ENCODE data around the gene CIAO3.

CIAO3 gene

DNA sequence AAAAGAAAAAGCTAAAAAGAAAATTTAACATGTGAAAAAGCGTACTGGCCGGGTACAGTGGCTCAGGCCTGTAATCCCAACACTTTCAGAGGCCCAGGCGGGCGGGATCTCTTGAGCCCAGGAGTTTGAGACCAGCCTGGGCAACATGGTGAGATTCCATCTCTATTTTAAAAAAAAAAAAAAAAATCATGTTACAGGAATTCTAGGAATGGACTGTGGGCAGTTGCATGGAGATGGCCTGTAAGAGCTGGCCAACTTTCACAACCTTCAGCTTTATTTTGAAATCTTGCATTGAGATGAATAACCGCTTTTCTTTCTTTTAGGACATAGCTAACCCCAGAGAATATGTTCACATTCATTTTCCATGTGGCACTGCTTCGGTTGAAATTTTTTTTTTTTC, 8.2 kb upstream of the CIAO3 start:
- Histone ChIP-seq H2AFZ (ENCODE audit: insufficient read depth, low read length, poor library complexity) (no peak overlapping the region), H3K79me1 (ENCODE audit: low read length) (no peaks in the 10 kb centered on the region), H2AK5ac (ENCODE audit: low read length) (no peak overlapping the region), H2BK12ac (ENCODE audit: low read length) (no peak overlapping the region), H4K91ac (ENCODE audit: low read depth, low read length) (no peak overlapping the region), H3K23ac (ENCODE audit: low read length) (no peak overlapping the region), H3K79me2 (ENCODE audit: control insufficient read depth, insufficient read depth, low read length, poor library complexity) (no peaks in the 10 kb centered on the region), H3K36me3 (ENCODE audit: control insufficient read depth in 1 of 2, insufficient read depth in 2 of 2, low read length in 2 of 2) (no peaks in the 10 kb centered on the region), H3K27me3 (ENCODE audit: insufficient read depth, low read length) (no peaks in the 10 kb centered on the region), H3K4me3 (ENCODE audit: low read depth, low read length) (no peak overlapping the region), H3K14ac (ENCODE audit: low read length) (no peak overlapping the region), H3K4me2 (ENCODE audit: low read length) (no peak overlapping the region), H4K12ac (ENCODE audit: low read depth, low read length) (no peak overlapping the region), H3K27ac (ENCODE audit: low read depth, low read length) (no peak overlapping the region), H3K4ac (ENCODE audit: low read depth, low read length) (no peak overlapping the region), H2BK120ac (ENCODE audit: insufficient read depth, low read length, poor library complexity) (no peak overlapping the region), H3K9ac (ENCODE audit: low read length) (no peak overlapping the region), H4K8ac (ENCODE audit: low read depth, low read length) (no peak overlapping the region), H3K9me3 (ENCODE audit: insufficient read depth, low read depth, low read length) (no peaks in the 10 kb centered on the region), H3K4me1 (ENCODE audit: control insufficient read depth in 1 of 2, insufficient read depth in 2 of 2, low read length in 2 of 2) (no peaks in the 10 kb centered on the region), H3K18ac (ENCODE audit: low read length) (no peak overlapping the region), H2BK5ac (ENCODE audit: low read depth, low read length, poor library complexity) (no peak overlapping the region)
- peak; percentile 76 to 96 for DNase-seq
- no CpG with 5 or more reads among the region's 6 CpGs for WGBS (ENCODE audit: extremely low coverage, insufficient coverage, insufficient read length)

DNA sequence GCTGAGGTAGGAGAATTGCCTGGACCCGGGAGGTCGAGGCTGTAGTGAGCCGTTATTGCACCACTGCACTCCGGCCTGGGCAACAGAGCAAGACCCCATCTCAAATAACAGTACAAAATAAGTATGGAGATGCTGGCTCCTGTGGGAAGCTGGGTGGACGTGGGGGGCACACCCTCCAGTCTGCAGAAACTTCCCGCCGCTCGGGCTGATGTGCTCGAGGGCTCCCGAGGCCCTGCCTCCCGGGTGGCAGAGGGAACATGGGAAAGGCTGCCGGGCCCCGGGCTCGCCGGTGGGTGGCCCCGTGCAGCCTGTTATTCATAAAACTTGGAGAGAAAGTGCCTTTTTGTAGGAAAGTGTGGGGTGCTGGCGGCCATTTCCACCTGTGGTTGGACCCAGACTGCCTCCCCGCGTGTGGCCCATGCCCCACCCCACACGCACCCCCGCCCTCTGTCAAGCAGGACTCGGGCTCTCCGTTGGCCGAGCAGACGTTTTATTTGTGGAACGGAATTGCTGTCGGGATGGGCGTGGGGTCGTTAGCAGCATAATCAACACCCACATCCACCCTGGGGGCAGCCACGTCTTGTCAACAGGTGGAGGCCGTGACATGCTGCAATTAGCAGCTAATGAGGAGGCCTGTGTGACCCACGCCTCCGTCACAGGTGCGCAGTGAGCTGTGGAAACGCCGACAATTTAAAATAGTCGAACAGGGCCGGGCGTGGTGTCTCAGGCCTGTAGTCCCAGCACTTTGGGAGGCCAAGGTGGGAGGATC, 7.4 kb upstream of the CIAO3 start:
- H3K27ac ChIP-seq (ENCODE audit: low read depth, low read length) = no peak overlapping the region
- H3K4ac ChIP-seq (ENCODE audit: low read depth, low read length) = no peak overlapping the region
- no peak overlapping the region for H2BK5ac ChIP-seq (ENCODE audit: low read depth, low read length, poor library complexity)
- no peaks in the 10 kb centered on the region for H3K27me3 ChIP-seq (ENCODE audit: insufficient read depth, low read length)
- H4K8ac ChIP-seq (ENCODE audit: low read depth, low read length) = no peak overlapping the region
- DNase-seq = peak; percentile 55 to 68
- H2AK5ac ChIP-seq (ENCODE audit: low read length) = no peak overlapping the region
- no peak overlapping the region for H4K12ac ChIP-seq (ENCODE audit: low read depth, low read length)
- H3K4me2 ChIP-seq (ENCODE audit: low read length) = no peak overlapping the region
- H3K79me1 ChIP-seq (ENCODE audit: low read length) = no peaks in the 10 kb centered on the region
- no peak overlapping the region for H4K91ac ChIP-seq (ENCODE audit: low read depth, low read length)
- H3K9ac ChIP-seq (ENCODE audit: low read length) = no peak overlapping the region
- H3K18ac ChIP-seq (ENCODE audit: low read length) = no peak overlapping the region
- H3K23ac ChIP-seq (ENCODE audit: low read length) = no peak overlapping the region
- H3K36me3 ChIP-seq (ENCODE audit: control insufficient read depth in 1 of 2, insufficient read depth in 2 of 2, low read length in 2 of 2) = no peaks in the 10 kb centered on the region
- no peaks in the 10 kb centered on the region for H3K4me1 ChIP-seq (ENCODE audit: control insufficient read depth in 1 of 2, insufficient read depth in 2 of 2, low read length in 2 of 2)
- no peaks in the 10 kb centered on the region for H3K79me2 ChIP-seq (ENCODE audit: control insufficient read depth, insufficient read depth, low read length, poor library complexity)
- H2BK12ac ChIP-seq (ENCODE audit: low read length) = no peak overlapping the region
- no peak overlapping the region for H2BK120ac ChIP-seq (ENCODE audit: insufficient read depth, low read length, poor library complexity)
- no CpG with 5 or more reads among the region's 39 CpGs for WGBS (ENCODE audit: extremely low coverage, insufficient coverage, insufficient read length)
- H3K9me3 ChIP-seq (ENCODE audit: insufficient read depth, low read depth, low read length) = no peaks in the 10 kb centered on the region
- no peak overlapping the region for H3K4me3 ChIP-seq (ENCODE audit: low read depth, low read length)
- H2AFZ ChIP-seq (ENCODE audit: insufficient read depth, low read length, poor library complexity) = no peak overlapping the region
- H3K14ac ChIP-seq (ENCODE audit: low read length) = no peak overlapping the region

DNA sequence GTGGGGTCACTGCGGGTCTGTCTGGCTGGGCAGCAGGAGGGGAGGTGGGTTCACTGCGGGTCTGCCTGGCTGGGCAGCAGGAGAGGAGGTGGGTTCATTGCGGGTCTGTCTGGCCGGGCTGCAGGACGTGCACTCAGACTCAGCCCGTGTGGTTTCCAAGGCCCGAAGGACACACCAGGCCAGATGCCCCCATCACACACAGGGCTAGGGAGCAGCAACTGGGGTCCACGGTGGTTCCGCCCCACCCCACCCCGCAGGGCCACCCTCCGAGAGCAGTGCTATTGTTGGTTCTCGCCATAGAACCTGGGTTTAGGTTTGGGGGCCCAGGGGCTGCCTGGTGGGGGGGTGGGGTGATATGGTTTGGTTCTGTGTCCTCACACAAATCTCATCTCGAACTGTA, 5.8 kb upstream of the CIAO3 start:
- H2BK5ac ChIP-seq (ENCODE audit: low read depth, low read length, poor library complexity) = no peak overlapping the region
- H3K27ac ChIP-seq (ENCODE audit: low read depth, low read length) = no peak overlapping the region
- WGBS (ENCODE audit: extremely low coverage, insufficient coverage, insufficient read length) = no CpG with 5 or more reads among the region's 13 CpGs
- H4K12ac ChIP-seq (ENCODE audit: low read depth, low read length) = no peak overlapping the region
- no peak overlapping the region for H3K4ac ChIP-seq (ENCODE audit: low read depth, low read length)
- H2BK120ac ChIP-seq (ENCODE audit: insufficient read depth, low read length, poor library complexity) = no peak overlapping the region
- no peaks in the 10 kb centered on the region for H3K79me2 ChIP-seq (ENCODE audit: control insufficient read depth, insufficient read depth, low read length, poor library complexity)
- H3K27me3 ChIP-seq (ENCODE audit: insufficient read depth, low read length) = no peaks in the 10 kb centered on the region
- no peak overlapping the region for H3K18ac ChIP-seq (ENCODE audit: low read length)
- no peak overlapping the region for H3K23ac ChIP-seq (ENCODE audit: low read length)
- no peak overlapping the region for H4K8ac ChIP-seq (ENCODE audit: low read depth, low read length)
- no peaks in the 10 kb centered on the region for H3K79me1 ChIP-seq (ENCODE audit: low read length)
- H3K9me3 ChIP-seq (ENCODE audit: insufficient read depth, low read depth, low read length) = no peaks in the 10 kb centered on the region
- H4K91ac ChIP-seq (ENCODE audit: low read depth, low read length) = no peak overlapping the region
- H3K14ac ChIP-seq (ENCODE audit: low read length) = no peak overlapping the region
- H3K36me3 ChIP-seq (ENCODE audit: control insufficient read depth in 1 of 2, insufficient read depth in 2 of 2, low read length in 2 of 2) = no peaks in the 10 kb centered on the region
- H3K4me3 ChIP-seq (ENCODE audit: low read depth, low read length) = no peak overlapping the region
- H3K4me2 ChIP-seq (ENCODE audit: low read length) = no peak overlapping the region
- no peak for DNase-seq
- H2AFZ ChIP-seq (ENCODE audit: insufficient read depth, low read length, poor library complexity) = no peak overlapping the region
- no peaks in the 10 kb centered on the region for H3K4me1 ChIP-seq (ENCODE audit: control insufficient read depth in 1 of 2, insufficient read depth in 2 of 2, low read length in 2 of 2)
- H3K9ac ChIP-seq (ENCODE audit: low read length) = no peak overlapping the region
- no peak overlapping the region for H2BK12ac ChIP-seq (ENCODE audit: low read length)
- H2AK5ac ChIP-seq (ENCODE audit: low read length) = no peak overlapping the region

GRCh38 chr16:745739-746138, 4.9 kb upstream of the CIAO3 start:
- H3K18ac ChIP-seq (ENCODE audit: low read length) = no peak overlapping the region
- no peak overlapping the region for H3K4ac ChIP-seq (ENCODE audit: low read depth, low read length)
- H3K4me2 ChIP-seq (ENCODE audit: low read length) = no peak overlapping the region
- peaks cover 0 to 2% of the 10 kb centered on the region in 2 experiments for H3K4me1 ChIP-seq (ENCODE audit: control insufficient read depth in 1 of 2, insufficient read depth in 2 of 2, low read length in 2 of 2)
- no peak overlapping the region for H2AFZ ChIP-seq (ENCODE audit: insufficient read depth, low read length, poor library complexity)
- no peak overlapping the region for H3K14ac ChIP-seq (ENCODE audit: low read length)
- H4K8ac ChIP-seq (ENCODE audit: low read depth, low read length) = no peak overlapping the region
- H3K36me3 ChIP-seq (ENCODE audit: control insufficient read depth in 1 of 2, insufficient read depth in 2 of 2, low read length in 2 of 2) = no peaks in the 10 kb centered on the region
- H3K27me3 ChIP-seq (ENCODE audit: insufficient read depth, low read length) = no peaks in the 10 kb centered on the region
- H2BK12ac ChIP-seq (ENCODE audit: low read length) = no peak overlapping the region
- H4K91ac ChIP-seq (ENCODE audit: low read depth, low read length) = no peak overlapping the region
- no peak overlapping the region for H3K27ac ChIP-seq (ENCODE audit: low read depth, low read length)
- no peaks in the 10 kb centered on the region for H3K9me3 ChIP-seq (ENCODE audit: insufficient read depth, low read depth, low read length)
- WGBS (ENCODE audit: extremely low coverage, insufficient coverage, insufficient read length) = no CpG with 5 or more reads among the region's 14 CpGs
- no peak overlapping the region for H3K4me3 ChIP-seq (ENCODE audit: low read depth, low read length)
- H3K23ac ChIP-seq (ENCODE audit: low read length) = no peak overlapping the region
- peaks cover 2% of the 10 kb centered on the region for H3K79me2 ChIP-seq (ENCODE audit: control insufficient read depth, insufficient read depth, low read length, poor library complexity)
- H4K12ac ChIP-seq (ENCODE audit: low read depth, low read length) = no peak overlapping the region
- peaks cover 3% of the 10 kb centered on the region for H3K79me1 ChIP-seq (ENCODE audit: low read length)
- H2AK5ac ChIP-seq (ENCODE audit: low read length) = no peak overlapping the region
- no peak overlapping the region for H3K9ac ChIP-seq (ENCODE audit: low read length)
- DNase-seq = peak in 1 of 2 donors; percentile 37
- H2BK5ac ChIP-seq (ENCODE audit: low read depth, low read length, poor library complexity) = no peak overlapping the region
- H2BK120ac ChIP-seq (ENCODE audit: insufficient read depth, low read length, poor library complexity) = no peak overlapping the region

Measured in trophoblast cell (in vitro differentiated cells and primary cell).